Ascending aorta (tissue), 2 donors: ENCODE measurements around the gene HYLS1. TPM values are rescaled to one million over a fixed set of nuclear protein-coding genes. Genes with fewer than 3 reads are reported as not detected.
"Not testable (repeated sequence)": the region's sequence is repeated elsewhere in the genome, so short reads cannot be mapped to it uniquely, and the experiment has no call there.

Experiments
- DNase-seq, 2 donors: peaks; one replicate each; pipeline ENCODE4 v3.0.0-alpha.2; 2019; ENCODE audit warnings: low spot score in 2 of 2
- H3K27ac ChIP-seq, 2 donors: fragments of 200-600 bp; sonication (generic); one replicate each; pipeline ENCODE4 v1.5.1; 2016 to 2017; ENCODE audit warnings: mild to moderate bottlenecking in 1 of 2
- H3K27me3 ChIP-seq: fragments of 200-600 bp; sonication (generic); one replicate; pipeline ENCODE4 v1.5.1; 2017
- H3K36me3 ChIP-seq, 2 donors: fragments of 200-600 bp; sonication (generic); one replicate each; pipeline ENCODE4 v1.5.1; 2016
- H3K4me1 ChIP-seq, 2 donors: fragments of 200-600 bp; sonication (generic); one replicate each; pipeline ENCODE4 v1.5.1; 2016 to 2017; ENCODE audit warnings: mild to moderate bottlenecking in 1 of 2
- H3K4me3 ChIP-seq, 2 donors: fragments of 200-600 bp; sonication (generic); one replicate each; pipeline ENCODE4 v1.5.1; 2016 to 2017; ENCODE audit warnings: mild to moderate bottlenecking in 1 of 2
- H3K9me3 ChIP-seq, 2 donors: fragments of 200-600 bp; sonication (generic); one replicate each; pipeline ENCODE4 v1.5.1; 2016
- intact Hi-C: fragments of 100-400 bp; cut with DNase I; formaldehyde crosslinking; loops from one replicate; pipeline ENCODE4 v1.15.1; 2023
- total RNA-seq: library from RNA; depleted of rRNA; stranded (reverse); fragments of >200 nt; gene quantifications from one replicate; pipeline ENCODE4 v1.1.0, GENCODE V29; 2016
- TF ChIP-seq, protein P1 (sequence below), 3 experiments: fragments of 200-600 bp in 2 of 3; fragments of 450-650 bp in 1 of 3; sonication (generic) in 2 of 3; IDR thresholded peaks; one replicate each; pipeline ENCODE4 v1.5.1; 2016 to 2019; ENCODE audit warnings: antibody characterized with exemption in 3 of 3, mild to moderate bottlenecking in 1 of 3, moderate library complexity in 1 of 3

The HYLS1 gene
- total RNA-seq, 1 donor from 2014 or later, result 6.5 TPM

DNA sequence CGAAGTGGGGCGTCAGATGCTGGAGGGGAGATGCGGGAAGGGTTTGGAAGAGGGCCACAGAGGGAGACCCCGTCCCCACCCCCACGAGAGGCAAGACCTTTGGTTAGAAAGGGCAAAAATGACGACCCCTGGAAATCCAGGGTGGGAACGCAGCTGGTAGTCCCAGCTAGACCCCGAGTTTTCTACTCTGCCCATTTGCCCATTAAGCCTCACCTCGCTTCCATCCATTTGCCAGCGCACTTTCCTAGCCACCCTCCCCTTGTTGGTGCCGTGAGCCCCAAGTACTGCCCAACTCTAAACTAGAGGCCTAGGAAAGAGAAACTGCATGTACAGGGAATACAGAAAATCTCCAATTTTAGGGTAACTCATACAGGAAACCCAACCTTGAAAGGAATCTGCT, 17.2 kb downstream of the HYLS1 start:
- H3K4me3 ChIP-seq, result peak overlapping the region in 1 of 2 donors; percentile 46
- peaks cover 5% of the 10 kb centered on the region for H3K27me3 ChIP-seq
- H3K36me3 ChIP-seq, result peaks cover 6 to 7% of the 10 kb centered on the region in 2 donors
- peaks cover 2 to 8% of the 10 kb centered on the region in 2 donors for H3K4me1 ChIP-seq
- H3K27ac ChIP-seq, result no peak overlapping the region
- TF ChIP-seq, protein P1, sequence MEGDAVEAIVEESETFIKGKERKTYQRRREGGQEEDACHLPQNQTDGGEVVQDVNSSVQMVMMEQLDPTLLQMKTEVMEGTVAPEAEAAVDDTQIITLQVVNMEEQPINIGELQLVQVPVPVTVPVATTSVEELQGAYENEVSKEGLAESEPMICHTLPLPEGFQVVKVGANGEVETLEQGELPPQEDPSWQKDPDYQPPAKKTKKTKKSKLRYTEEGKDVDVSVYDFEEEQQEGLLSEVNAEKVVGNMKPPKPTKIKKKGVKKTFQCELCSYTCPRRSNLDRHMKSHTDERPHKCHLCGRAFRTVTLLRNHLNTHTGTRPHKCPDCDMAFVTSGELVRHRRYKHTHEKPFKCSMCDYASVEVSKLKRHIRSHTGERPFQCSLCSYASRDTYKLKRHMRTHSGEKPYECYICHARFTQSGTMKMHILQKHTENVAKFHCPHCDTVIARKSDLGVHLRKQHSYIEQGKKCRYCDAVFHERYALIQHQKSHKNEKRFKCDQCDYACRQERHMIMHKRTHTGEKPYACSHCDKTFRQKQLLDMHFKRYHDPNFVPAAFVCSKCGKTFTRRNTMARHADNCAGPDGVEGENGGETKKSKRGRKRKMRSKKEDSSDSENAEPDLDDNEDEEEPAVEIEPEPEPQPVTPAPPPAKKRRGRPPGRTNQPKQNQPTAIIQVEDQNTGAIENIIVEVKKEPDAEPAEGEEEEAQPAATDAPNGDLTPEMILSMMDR (IDR thresholded peaks at IDR 0.05), result no peak
- intact Hi-C loops, result loop anchor here (5.0 kb wide), 2 partner anchors 208 to 312 kb away; partner anchors contain the start of gene STT3A
- no peak for DNase-seq
- H3K9me3 ChIP-seq, result no peaks in the 10 kb centered on the region

DNA sequence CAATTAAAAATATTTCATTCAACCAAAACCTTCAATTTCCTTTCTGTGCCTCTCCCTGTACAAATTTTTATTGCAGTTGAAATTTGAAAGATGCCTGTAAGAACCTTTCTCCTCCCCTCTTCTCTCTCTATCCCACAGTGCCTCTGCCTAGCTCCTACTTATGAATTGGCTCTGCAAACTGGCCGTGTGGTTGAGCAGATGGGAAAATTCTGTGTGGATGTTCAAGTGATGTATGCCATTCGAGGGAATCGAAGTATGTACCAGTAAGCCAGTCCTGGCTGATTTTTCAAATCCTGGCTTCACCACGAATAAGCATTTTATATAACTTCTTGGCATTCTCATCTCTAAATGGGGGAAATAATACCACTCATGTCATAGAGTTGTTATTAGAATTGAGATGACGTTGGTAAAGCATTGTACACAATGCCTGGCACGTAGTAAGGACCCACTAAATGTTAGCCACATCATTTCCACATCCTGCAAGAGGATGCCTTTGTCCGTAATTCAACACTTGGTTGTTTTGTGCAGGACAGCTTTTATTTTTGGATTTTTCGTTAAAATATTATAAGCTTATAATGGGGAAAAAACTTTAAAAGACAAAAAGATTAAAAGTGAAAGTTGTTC, 22.9 kb downstream of the HYLS1 start:
- Histone ChIP-seq H3K4me1 (no peaks in the 10 kb centered on the region), H3K27ac (no peak overlapping the region), H3K36me3 (no peaks in the 10 kb centered on the region), H3K4me3 (no peak overlapping the region), H3K9me3 (no peaks in the 10 kb centered on the region), H3K27me3 (no peaks in the 10 kb centered on the region)
- DNase-seq, result no peak
- TF ChIP-seq, protein P1 (IDR thresholded peaks at IDR 0.05), result no peak
- intact Hi-C loops, result no loop called here

DNA sequence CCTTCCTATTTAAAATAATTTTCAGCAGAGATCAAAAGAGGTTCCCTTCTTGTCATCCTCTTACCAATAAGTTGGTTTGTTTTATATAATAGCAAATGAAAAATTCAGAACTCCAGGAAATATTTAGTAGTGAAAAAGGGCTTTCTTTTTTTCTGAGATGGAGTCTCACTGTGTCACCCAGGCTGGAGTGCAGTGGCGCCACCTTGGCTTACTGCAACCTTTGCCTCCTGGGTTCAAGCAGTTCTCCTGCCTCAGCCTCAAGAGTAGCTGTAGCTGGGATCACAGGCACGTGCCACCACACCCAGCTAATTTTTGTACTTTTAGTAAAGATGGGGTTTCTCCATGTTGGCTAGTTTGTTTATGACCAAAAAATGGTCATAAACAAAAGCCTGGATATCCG, 27.1 kb downstream of the HYLS1 start:
- H3K9me3 ChIP-seq, H3K4me3 ChIP-seq, H3K4me1 ChIP-seq, H3K27me3 ChIP-seq, DNase-seq, intact Hi-C loops, H3K27ac ChIP-seq, H3K36me3 ChIP-seq: not testable (repeated sequence)

DNA sequence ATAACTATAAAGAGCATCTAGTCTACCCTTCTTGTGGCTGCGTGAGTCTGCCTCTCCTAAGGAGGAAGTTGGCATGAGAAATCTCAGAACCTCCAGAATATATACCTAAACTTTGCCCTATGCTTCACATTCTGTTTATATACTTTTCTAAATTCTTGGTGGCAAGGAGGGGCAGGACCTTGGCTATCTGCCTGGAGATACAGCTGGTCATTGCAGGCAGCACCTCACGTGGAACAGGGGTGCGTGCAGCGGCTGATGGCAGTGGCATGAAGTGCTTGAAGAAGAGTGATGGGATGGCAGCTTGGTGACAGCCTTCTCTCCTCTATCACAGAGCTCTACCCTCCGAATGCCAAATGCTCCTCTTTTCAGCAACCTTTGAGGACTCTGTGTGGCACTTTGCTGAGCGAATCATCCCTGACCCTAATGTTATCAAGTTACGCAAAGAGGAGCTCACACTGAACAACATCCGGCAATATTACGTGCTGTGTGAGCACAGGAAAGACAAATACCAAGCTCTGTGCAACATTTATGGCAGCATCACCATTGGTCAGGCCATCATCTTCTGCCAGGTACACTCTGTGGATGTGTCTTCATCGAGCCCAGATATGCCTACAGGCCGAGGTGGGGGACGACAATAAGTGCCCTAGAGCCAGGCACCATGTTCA, 29.3 kb downstream of the HYLS1 start:
- Histone ChIP-seq H3K27ac (no peak overlapping the region), H3K36me3 (no peaks in the 10 kb centered on the region), H3K27me3 (no peaks in the 10 kb centered on the region), H3K4me3 (no peak overlapping the region), H3K4me1 (no peaks in the 10 kb centered on the region), H3K9me3 (no peaks in the 10 kb centered on the region)
- no peak for DNase-seq
- TF ChIP-seq, protein P1 (IDR thresholded peaks at IDR 0.05), result no peak
- intact Hi-C loops, result no loop called here

DNA sequence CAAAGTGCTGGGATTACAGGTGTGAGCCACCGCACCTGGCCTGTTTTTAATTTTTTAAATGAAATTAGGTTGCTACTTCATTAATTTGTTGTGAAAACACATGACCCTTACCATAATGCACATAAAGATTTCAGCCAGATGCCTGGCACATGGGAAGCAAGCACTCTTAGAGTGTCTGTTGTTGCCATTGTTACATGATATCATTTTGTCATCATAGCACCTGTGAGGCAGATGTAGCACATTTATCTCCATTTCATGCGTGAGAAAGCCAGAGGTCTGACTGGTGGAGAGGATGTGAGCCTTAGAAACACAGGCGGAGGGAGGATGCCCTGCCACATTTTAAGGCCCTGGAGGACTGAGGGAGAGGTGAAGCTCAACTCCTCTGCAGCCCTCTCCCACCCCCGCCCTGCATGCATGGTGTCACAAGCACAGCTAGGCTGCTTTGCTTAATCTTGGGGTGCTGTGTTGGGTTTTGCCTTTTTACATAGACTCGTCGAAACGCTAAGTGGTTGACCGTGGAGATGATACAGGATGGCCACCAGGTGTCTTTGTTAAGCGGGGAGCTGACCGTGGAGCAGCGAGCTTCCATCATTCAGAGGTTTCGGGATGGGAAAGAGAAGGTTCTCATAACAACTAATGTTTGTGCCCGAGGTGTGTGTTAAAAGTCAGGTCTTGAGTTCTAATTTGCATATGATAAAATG, 30.8 kb downstream of the HYLS1 start:
- Histone ChIP-seq H3K4me3 (no peak overlapping the region), H3K36me3 (no peaks in the 10 kb centered on the region), H3K27me3 (no peaks in the 10 kb centered on the region), H3K27ac (no peak overlapping the region), H3K4me1 (no peaks in the 10 kb centered on the region), H3K9me3 (no peaks in the 10 kb centered on the region)
- intact Hi-C loops, result no loop called here
- DNase-seq, result no peak
- TF ChIP-seq, protein P1 (IDR thresholded peaks at IDR 0.05), result no peak

DNA sequence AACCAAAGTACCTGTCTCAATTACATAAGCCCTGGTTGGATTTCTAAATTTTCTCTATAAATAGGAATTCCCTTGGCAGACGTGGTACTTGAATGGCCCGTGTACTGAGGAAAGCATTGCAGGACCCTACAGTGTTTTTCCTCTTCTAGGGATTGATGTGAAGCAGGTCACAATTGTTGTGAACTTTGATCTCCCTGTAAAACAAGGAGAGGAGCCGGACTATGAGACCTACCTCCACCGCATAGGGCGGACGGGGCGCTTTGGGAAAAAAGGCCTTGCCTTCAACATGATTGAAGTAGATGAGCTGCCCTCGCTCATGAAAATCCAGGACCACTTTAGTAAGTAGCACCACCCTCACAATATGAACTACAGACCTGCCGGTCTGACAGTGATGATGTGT, 33.6 kb downstream of the HYLS1 start:
- no peaks in the 10 kb centered on the region for H3K36me3 ChIP-seq
- no peaks in the 10 kb centered on the region for H3K9me3 ChIP-seq
- H3K4me1 ChIP-seq, result no peaks in the 10 kb centered on the region
- H3K4me3 ChIP-seq, result no peak overlapping the region
- intact Hi-C loops, result no loop called here
- no peaks in the 10 kb centered on the region for H3K27me3 ChIP-seq
- no peak overlapping the region for H3K27ac ChIP-seq
- DNase-seq, result no peak
- TF ChIP-seq, protein P1 (IDR thresholded peaks at IDR 0.05), result no peak
